Testis (tissue), 2 donors: ENCODE results near the gene ZFAND5.

ENCODE experiments used
- POLR2A ChIP-seq: fragments of 450-650 bp; IDR thresholded peaks from one replicate; pipeline ENCODE4 v1.6.1; 2017; ENCODE audit warnings: antibody characterized with exemption, mild to moderate bottlenecking, moderate library complexity
- TF ChIP-seq, protein P1 (sequence below), 3 experiments: fragments of 450-650 bp in 2 of 3; fragments of 200-600 bp in 1 of 3; sonication (generic) in 1 of 3; IDR thresholded peaks; one replicate each; pipeline ENCODE4 v1.5.1; 2016 to 2019; ENCODE audit warnings: antibody characterized with exemption in 3 of 3, mild to moderate bottlenecking in 2 of 3, moderate library complexity in 1 of 3

DNA sequence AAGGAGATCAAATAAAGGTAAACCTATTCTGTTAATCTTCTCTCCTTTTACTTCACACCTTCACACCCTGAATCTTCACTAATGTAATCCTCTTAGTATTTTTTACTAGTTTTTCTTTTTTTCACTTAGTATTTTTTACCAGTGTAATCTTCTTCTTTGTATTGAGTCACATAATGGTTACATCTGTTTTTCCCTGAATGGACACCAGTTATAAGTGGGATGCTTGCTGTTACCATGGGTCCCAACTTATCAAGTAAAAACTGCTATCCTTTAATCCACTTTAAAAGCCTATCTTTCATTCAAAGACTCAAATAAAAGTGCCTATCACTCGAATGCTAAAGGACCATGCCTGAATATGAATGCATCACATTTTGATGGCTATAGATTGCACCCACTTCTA is 15.1 kb downstream of the ZFAND5 start:
- no peak for TF ChIP-seq POLR2A
- TF ChIP-seq, protein P1, sequence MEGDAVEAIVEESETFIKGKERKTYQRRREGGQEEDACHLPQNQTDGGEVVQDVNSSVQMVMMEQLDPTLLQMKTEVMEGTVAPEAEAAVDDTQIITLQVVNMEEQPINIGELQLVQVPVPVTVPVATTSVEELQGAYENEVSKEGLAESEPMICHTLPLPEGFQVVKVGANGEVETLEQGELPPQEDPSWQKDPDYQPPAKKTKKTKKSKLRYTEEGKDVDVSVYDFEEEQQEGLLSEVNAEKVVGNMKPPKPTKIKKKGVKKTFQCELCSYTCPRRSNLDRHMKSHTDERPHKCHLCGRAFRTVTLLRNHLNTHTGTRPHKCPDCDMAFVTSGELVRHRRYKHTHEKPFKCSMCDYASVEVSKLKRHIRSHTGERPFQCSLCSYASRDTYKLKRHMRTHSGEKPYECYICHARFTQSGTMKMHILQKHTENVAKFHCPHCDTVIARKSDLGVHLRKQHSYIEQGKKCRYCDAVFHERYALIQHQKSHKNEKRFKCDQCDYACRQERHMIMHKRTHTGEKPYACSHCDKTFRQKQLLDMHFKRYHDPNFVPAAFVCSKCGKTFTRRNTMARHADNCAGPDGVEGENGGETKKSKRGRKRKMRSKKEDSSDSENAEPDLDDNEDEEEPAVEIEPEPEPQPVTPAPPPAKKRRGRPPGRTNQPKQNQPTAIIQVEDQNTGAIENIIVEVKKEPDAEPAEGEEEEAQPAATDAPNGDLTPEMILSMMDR (IDR thresholded peaks at IDR 0.05): no peak
